AG04449 (cell line): ENCODE results near the gene GLB1L.

Source experiments
- CTCF ChIA-PET: fragments of 350-600 bp; formaldehyde crosslinking; extraction: SDS; loops from one replicate; lab custom pipeline; 2021; ENCODE audit warnings: antibody characterized with exemption; lab: Yijun Ruan, JAX
- POLR2A ChIA-PET: fragments of 400-600, 350-600 bp; formaldehyde crosslinking; extraction: SDS; loops from one replicate; lab custom pipeline; 2020; ENCODE audit warnings: antibody characterized with exemption, inconsistent platforms; lab: Yijun Ruan, JAX
- DNase-seq: peaks from one replicate; pipeline ENCODE4 v3.0.0-alpha.2; 2010; ENCODE audit warnings: low read depth, low spot score
- H3K4me3 ChIP-seq: 2 replicates; pipeline ENCODE4 v1.5.1; 2011; ENCODE audit warnings: low read depth, mild to moderate bottlenecking, control low read depth, low read length
- TF ChIP-seq, protein P1 (sequence below): IDR thresholded peaks from one replicate; pipeline ENCODE4 v1.5.1; 2011; ENCODE audit warnings: mild to moderate bottlenecking, moderate library complexity, low read length, control low read depth, inconsistent platforms; ENCODE audit not compliant: insufficient read depth; ENCODE audit errors: missing control alignments

Gene GLB1L

DNA sequence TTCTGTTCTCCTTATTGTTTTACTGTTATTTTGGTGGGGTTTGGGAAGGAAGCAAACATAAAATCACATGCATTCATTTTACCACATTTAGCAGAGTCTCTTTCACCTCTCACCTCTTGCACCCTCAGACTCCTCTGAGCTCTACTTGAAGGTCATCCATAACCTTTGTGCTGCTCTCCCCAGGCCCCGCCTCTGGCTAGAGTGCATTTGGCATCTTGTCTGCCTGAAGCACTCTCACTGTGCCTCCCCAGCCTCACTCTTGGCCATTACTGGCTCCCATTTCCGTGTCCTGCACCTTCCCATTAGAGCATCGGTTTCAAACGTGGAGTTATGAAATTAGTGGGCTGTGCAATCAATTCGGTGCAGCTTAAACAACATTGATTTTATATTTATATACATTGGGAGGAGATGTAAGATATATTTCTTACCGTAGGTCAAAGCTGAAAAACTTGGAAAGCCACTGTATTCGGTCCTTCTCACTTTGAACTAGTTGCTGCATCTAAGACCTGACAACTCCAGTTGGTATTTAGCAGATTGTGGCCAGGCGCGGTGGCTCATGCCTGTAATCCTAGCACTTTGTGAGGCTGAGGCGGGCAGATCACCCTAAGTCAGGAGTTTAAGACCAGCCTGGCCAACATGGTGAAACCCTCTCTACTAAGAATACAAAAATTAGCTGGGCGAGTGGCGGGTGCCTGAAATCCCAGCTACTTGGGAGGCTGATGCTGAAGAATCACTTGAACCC, 45.6 kb downstream of the GLB1L start:
- ChIA-PET CTCF (interaction anchor here (0.7 to 1.4 kb wide), 4 partner anchors 20 to 80 kb away, joined by 3 to 4 read pairs (median 3); partner anchors contain the start of gene NHEJ1), POLR2A (no interaction called here)
- TF ChIP-seq, protein P1, sequence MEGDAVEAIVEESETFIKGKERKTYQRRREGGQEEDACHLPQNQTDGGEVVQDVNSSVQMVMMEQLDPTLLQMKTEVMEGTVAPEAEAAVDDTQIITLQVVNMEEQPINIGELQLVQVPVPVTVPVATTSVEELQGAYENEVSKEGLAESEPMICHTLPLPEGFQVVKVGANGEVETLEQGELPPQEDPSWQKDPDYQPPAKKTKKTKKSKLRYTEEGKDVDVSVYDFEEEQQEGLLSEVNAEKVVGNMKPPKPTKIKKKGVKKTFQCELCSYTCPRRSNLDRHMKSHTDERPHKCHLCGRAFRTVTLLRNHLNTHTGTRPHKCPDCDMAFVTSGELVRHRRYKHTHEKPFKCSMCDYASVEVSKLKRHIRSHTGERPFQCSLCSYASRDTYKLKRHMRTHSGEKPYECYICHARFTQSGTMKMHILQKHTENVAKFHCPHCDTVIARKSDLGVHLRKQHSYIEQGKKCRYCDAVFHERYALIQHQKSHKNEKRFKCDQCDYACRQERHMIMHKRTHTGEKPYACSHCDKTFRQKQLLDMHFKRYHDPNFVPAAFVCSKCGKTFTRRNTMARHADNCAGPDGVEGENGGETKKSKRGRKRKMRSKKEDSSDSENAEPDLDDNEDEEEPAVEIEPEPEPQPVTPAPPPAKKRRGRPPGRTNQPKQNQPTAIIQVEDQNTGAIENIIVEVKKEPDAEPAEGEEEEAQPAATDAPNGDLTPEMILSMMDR = no peak
- DNase-seq = no peak
- no peak overlapping the region for H3K4me3 ChIP-seq

DNA sequence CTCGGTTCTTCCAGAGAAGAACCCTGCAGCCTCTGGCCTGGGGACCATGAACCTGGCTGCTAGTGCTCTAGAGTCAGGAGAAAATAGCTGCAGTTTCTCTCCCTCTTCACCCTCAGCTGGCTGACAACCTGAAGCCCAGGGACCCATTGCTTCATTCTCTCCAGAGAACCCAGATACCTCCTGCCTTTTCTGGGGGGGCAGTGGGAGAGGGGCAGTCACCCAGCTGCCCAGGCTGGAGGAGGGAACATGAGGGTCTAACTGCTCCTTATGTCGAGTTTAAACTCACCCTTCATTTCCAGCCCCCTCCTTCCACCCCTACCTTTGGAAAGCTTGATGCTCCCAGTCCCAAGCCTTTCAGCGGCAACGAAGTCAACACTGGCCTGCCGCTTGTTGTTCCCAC, 46.3 kb downstream of the GLB1L start:
- DNase-seq = no peak
- TF ChIP-seq, protein P1 = no peak
- CTCF ChIA-PET = interaction anchor here (0.7 to 1.1 kb wide), 2 partner anchors 39 to 78 kb away, joined by 3 to 4 read pairs; partner anchors contain the start of gene NHEJ1
- H3K4me3 ChIP-seq = no peak overlapping the region
- POLR2A ChIA-PET = no interaction called here

DNA sequence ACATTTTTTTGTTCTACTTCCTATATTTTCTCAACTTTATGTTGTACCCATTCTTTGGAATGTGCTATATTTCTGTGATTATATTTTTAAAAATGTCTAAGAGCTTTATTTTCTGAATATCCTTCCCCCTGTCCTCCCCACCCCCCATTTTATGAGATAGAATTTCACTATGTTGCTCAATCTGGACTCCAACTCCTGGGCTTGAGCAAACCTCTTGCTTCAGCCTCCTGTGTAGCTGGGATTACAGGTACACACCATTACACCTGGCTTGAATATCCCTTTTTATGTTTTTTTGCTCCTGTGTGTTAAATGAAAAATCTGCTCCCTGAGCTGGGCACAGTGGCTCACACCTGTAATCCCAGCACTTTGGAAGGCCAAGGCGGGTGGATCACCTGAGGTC, 47.9 kb downstream of the GLB1L start:
- TF ChIP-seq, protein P1 = no peak
- ChIA-PET CTCF (interaction anchor here (1.0 to 2.1 kb wide), 3 partner anchors 9 to 26 kb away, joined by 3 to 5 read pairs (median 4); partner anchors contain the start of genes CNPPD1 and ZFAND2B), POLR2A (interaction anchor here (1.2 kb wide), 1 partner anchor 21 kb away, joined by 3 read pairs; the partner anchor contains the start of gene CNPPD1)
- H3K4me3 ChIP-seq = no peak overlapping the region
- no peak for DNase-seq

DNA sequence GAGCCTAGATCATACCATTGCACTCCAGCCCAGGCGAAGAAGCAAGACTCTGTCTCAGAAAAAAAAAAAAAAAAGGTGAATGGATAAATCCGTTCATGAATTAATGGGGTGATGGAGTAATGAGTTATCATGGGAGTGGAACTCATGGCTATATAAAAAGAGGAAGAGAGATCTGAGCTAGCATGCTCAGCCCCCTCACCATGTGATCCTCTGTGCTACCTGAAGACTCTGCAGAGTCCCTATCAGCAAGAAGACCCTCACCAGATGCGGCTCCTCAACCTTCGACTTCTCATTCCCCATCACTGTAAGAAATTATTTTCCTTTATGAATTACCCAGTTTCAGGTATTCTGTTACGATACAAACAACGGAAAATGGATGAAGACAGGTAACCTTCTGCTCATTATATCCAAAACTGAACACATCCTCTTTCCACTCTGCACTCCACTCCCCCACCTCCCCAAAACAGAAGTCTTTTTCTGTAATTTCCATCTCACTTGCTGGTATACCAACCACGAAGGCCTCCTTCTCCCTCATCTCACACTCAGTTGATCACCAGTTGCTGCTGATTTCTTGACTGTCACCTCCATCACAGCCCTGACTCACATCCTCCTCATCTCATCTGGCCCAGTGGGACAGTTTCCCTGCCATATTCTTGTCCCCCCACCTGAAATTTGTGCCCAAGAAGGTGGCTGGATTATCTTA, 58.3 kb downstream of the GLB1L start:
- DNase-seq = no peak
- ChIA-PET POLR2A (no interaction called here), CTCF (interaction anchor here (0.6 kb wide), 1 partner anchor 286 kb away, joined by 3 read pairs; no protein-coding TSS in a partner anchor)
- H3K4me3 ChIP-seq = no peak overlapping the region
- TF ChIP-seq, protein P1 = no peak
